Subcutaneous abdominal adipose tissue (tissue), 5 donors: ENCODE measurements around the gene SLC6A19.

Experiments
- H3K27ac ChIP-seq: one replicate; pipeline ENCODE4 v1.7.0; 2013; ENCODE audit warnings: low read depth, mild to moderate bottlenecking, inconsistent platforms, low read length, moderate library complexity
- H3K27me3 ChIP-seq, 5 donors: one replicate each; pipeline ENCODE4 v1.7.0; 2013; ENCODE audit warnings: low read length in 5 of 5, inconsistent platforms in 1 of 5; ENCODE audit not compliant: control insufficient read depth in 5 of 5, insufficient read depth in 4 of 5
- H3K36me3 ChIP-seq, 5 donors: one replicate each; pipeline ENCODE4 v1.7.0; 2013; ENCODE audit warnings: low read length in 5 of 5; ENCODE audit not compliant: control insufficient read depth in 5 of 5, insufficient read depth in 5 of 5
- H3K4me1 ChIP-seq, 5 donors: one replicate each; pipeline ENCODE4 v1.7.0; 2013; ENCODE audit warnings: low read length in 5 of 5, mild to moderate bottlenecking in 3 of 5, moderate library complexity in 1 of 5; ENCODE audit not compliant: control insufficient read depth in 5 of 5, insufficient read depth in 5 of 5
- H3K4me3 ChIP-seq, 5 donors: one replicate each; pipeline ENCODE4 v1.7.0; 2013; ENCODE audit warnings: low read length in 5 of 5, low read depth in 1 of 5
- H3K9ac ChIP-seq, 5 donors: one replicate each; pipeline ENCODE4 v1.7.0; 2013; ENCODE audit warnings: low read length in 5 of 5, mild to moderate bottlenecking in 4 of 5, moderate library complexity in 3 of 5
- H3K9me3 ChIP-seq, 5 donors: one replicate each; pipeline ENCODE4 v1.7.0; 2013; ENCODE audit warnings: low read length in 5 of 5; ENCODE audit not compliant: control insufficient read depth in 5 of 5
- donor health status: healthy.
- donor health status: healthy.
- donor health status: healthy.
- donor health status: healthy.
- donor health status: healthy.

The SLC6A19 gene

GRCh38 chr5:1164696-1165630 is 36.4 kb upstream of the SLC6A19 start:
- Histone ChIP-seq H3K9me3 (no peaks in the 10 kb centered on the region), H3K4me1 (peaks cover 5 to 13% (median 9%) of the 10 kb centered on the region in 5 donors), H3K27me3 (peaks cover 10 to 17% (median 16%) of the 10 kb centered on the region in 5 donors), H3K9ac (no peak overlapping the region), H3K36me3 (no peaks in the 10 kb centered on the region), H3K27ac (no peak overlapping the region), H3K4me3 (no peak overlapping the region)

GRCh38 chr5:1165864-1166263 is 35.5 kb upstream of the SLC6A19 start:
- Histone ChIP-seq H3K4me1 (peaks cover 5 to 13% (median 9%) of the 10 kb centered on the region in 5 donors), H3K27ac (no peak overlapping the region), H3K27me3 (peaks cover 10 to 17% (median 13%) of the 10 kb centered on the region in 5 donors), H3K9ac (no peak overlapping the region), H3K36me3 (no peaks in the 10 kb centered on the region), H3K9me3 (no peaks in the 10 kb centered on the region), H3K4me3 (no peak overlapping the region)

- Histone ChIP-seq H3K27ac (no peak overlapping the region), H3K27me3 (peaks cover 10 to 16% (median 13%) of the 10 kb centered on the region in 5 donors), H3K9me3 (no peaks in the 10 kb centered on the region), H3K4me3 (no peak overlapping the region), H3K4me1 (peaks cover 5 to 13% (median 9%) of the 10 kb centered on the region in 5 donors), H3K36me3 (no peaks in the 10 kb centered on the region), H3K9ac (no peak overlapping the region)
Observed at GRCh38 chr5:1166370-1166769, 35.0 kb upstream of the SLC6A19 start.

GRCh38 chr5:1167361-1167727 is 34.1 kb upstream of the SLC6A19 start:
- Histone ChIP-seq H3K9ac (no peak overlapping the region), H3K9me3 (no peaks in the 10 kb centered on the region), H3K4me1 (peaks cover 5 to 13% (median 9%) of the 10 kb centered on the region in 5 donors), H3K27me3 (peaks cover 6 to 13% (median 12%) of the 10 kb centered on the region in 5 donors), H3K27ac (no peak overlapping the region), H3K4me3 (no peak overlapping the region), H3K36me3 (no peaks in the 10 kb centered on the region)

DNA sequence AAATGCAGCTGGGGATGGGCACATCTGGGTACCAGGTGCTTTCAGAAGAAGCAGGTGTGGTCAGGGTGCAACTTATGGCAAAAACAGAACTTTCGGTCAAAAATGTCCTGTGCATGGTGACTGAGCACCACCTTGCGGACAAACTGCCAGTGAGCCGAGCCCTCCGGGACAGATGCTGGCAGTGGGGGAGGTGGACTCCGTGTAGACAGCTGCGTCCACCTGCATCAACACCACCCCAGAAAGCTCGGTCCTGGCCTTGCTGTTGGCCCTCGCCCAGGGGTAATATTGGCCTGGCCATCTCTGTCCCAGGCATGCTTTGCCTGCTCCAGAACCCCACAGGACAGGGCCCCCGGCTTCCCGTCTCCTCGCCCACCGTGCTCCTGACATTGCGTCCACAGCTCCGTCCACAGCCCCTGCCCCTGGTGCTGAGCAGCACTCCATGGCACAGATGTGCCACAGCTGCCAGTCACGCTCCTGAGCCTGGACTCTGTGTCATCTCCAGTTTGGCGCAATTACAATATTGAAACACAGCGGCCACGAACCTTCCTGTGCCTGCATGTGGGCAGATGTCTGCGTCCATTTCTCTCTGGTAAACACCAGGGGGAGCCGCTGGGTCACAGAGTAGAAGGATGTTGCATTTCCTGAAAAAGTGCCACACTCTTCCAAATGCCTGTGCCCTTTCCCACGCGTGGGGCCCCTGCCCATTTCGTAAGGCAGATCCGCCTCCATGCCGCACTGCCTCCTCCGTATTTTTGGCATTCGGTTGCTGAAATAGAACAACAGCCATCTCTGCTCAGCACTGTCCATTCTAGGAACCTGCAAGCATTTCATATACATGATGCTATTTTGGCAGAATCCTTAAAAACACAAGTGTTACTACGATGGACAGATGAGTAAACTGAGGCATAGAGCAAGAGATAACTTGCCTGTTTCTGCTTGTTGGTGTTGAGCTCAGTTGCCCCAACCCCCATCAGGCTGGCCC is 33.4 kb upstream of the SLC6A19 start:
- Histone ChIP-seq H3K9me3 (no peaks in the 10 kb centered on the region), H3K36me3 (no peaks in the 10 kb centered on the region), H3K4me3 (peak overlapping the region in 1 of 5 donors; percentile 30), H3K27me3 (peaks cover 5 to 13% (median 7%) of the 10 kb centered on the region in 5 donors), H3K27ac (no peak overlapping the region), H3K9ac (peak overlapping the region in 1 of 5 donors; percentile 68), H3K4me1 (peaks cover 5 to 13% (median 9%) of the 10 kb centered on the region in 5 donors)

GRCh38 chr5:1168796-1169195 is 32.6 kb upstream of the SLC6A19 start:
- Histone ChIP-seq H3K9me3 (no peaks in the 10 kb centered on the region), H3K4me3 (no peak overlapping the region), H3K27me3 (peaks cover 5 to 13% (median 6%) of the 10 kb centered on the region in 5 donors), H3K36me3 (no peaks in the 10 kb centered on the region), H3K9ac (no peak overlapping the region), H3K4me1 (peaks cover 5 to 13% (median 9%) of the 10 kb centered on the region in 5 donors), H3K27ac (no peak overlapping the region)

DNA sequence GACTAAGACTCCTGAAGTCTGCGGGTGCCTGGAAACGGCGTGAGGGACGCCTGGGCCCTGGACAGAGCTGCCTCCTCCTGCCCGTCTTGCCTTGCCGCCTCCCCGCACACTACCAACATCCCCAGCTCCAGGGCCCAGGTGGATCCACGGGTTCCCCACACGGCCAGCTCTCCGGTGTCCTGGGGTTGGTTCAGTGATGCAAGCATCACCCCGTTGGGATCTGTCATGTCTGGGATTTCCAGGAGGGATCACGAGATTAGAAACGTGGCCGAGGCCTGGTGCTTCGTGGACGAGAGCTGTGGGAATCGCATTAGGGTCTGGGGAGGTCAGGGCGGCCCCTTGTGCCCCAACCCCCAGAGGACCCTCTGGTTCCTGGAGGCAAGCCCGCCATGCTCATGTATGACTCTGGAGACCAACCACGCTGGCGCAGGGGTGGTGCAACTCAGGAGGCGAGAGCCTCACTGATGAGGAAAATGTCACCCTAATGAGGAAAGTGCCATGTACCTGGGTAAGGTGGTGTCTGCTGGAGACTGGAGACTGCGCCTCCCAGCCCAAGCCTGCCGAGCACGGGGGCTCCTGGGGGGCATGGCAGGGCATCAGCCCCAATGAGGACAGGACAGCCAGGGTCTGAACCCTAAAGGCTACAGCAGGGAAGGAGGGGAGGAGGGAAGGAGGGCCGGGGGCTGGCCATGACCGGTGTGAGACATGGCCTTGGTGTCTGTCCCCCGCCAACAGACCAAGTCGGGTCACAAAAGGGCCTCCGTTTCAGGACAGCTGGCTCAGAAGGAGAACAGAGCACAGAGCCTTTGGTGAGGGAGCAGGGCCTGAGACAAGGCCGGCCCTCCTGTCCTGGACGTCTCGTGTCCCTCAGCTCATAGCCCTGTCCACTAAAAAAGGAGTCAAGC is 31.9 kb upstream of the SLC6A19 start:
- H3K4me3 ChIP-seq, result no peak overlapping the region
- peaks cover 5 to 16% (median 9%) of the 10 kb centered on the region in 5 donors for H3K4me1 ChIP-seq
- H3K9me3 ChIP-seq, result no peaks in the 10 kb centered on the region
- peaks cover 5 to 13% (median 6%) of the 10 kb centered on the region in 5 donors for H3K27me3 ChIP-seq
- H3K9ac ChIP-seq, result no peak overlapping the region
- H3K36me3 ChIP-seq, result no peaks in the 10 kb centered on the region
- no peak overlapping the region for H3K27ac ChIP-seq

GRCh38 chr5:1171340-1171941 is 30.0 kb upstream of the SLC6A19 start:
- H3K9me3 ChIP-seq, result no peaks in the 10 kb centered on the region
- peaks cover 5 to 16% (median 9%) of the 10 kb centered on the region in 5 donors for H3K4me1 ChIP-seq
- no peaks in the 10 kb centered on the region for H3K36me3 ChIP-seq
- H3K27me3 ChIP-seq, result peaks cover 3 to 13% (median 7%) of the 10 kb centered on the region in 5 donors
- no peak overlapping the region for H3K27ac ChIP-seq
- no peak overlapping the region for H3K9ac ChIP-seq
- H3K4me3 ChIP-seq, result no peak overlapping the region
